ENCODE data around the gene JAK1. TPM values are rescaled to one million over a fixed set of nuclear protein-coding genes. Genes with fewer than 3 reads are reported as not detected.
"Not testable (repeated sequence)": the region's sequence is repeated elsewhere in the genome, so short reads cannot be mapped to it uniquely, and the experiment has no call there.

Gene JAK1
- polyA plus RNA-seq, 2 of the 4 experiments (the other 2 are of a cell fraction): 110 to 159 TPM

- CTCF ChIA-PET: interaction anchor here (1.0 to 1.2 kb wide), 2 partner anchors 18 to 20 kb away, joined by 3 to 5 read pairs; no protein-coding TSS in a partner anchor
- POLR2A ChIA-PET: interaction anchor here (0.5 to 1.6 kb wide), 6 partner anchors 10 to 257 kb away, joined by 3 to 7 read pairs (median 3); no protein-coding TSS in a partner anchor
- WGBS (ENCODE audit: missing lambda C conversion rate): 8% methylated on average over 25 of the region's 72 CpGs
- DNase-seq (ENCODE audit: low read depth in 1 of 2, low spot score in 1 of 2) (peak; percentile 62 to 63), ATAC-seq (peak; percentile 98 to 99), FAIRE-seq (no peak)
- TF ChIP-seq E2F6 (IDR thresholded peaks at IDR 0.05; ENCODE audit: borderline replicate concordance, low read depth): peak; percentile 82; the same call in 1 of the 2 replicates
- peak in 1 of 2 experiments; percentile 24; a peak in 1 of 5 replicates for TF ChIP-seq JUN (IDR thresholded peaks at IDR 0.05)
- peak; percentile 36 for TF ChIP-seq MAFK (IDR thresholded peaks at IDR 0.05; ENCODE audit: partially characterized antibody)
- no peak for TF ChIP-seq BHLHE40 (IDR thresholded peaks at IDR 0.05; ENCODE audit: low read depth, low read length)
- TF ChIP-seq TFCP2L1 (CRISPR knock-in tag; IDR thresholded peaks at IDR 0.05): no peak
- TF ChIP-seq RAD21 (conservative IDR thresholded peaks at IDR 0.05 in 1 of 2, IDR thresholded peaks at IDR 0.05 in 1 of 2): no peak; a peak in 1 of 5 replicates
- no peak for TF ChIP-seq HOXA7 (CRISPR knock-in tag; IDR thresholded peaks at IDR 0.05)
- 0 out of 2 replicates have a peak, but pooled peaks have one; percentile 15 for TF ChIP-seq NPAS2 (CRISPR knock-in tag; IDR thresholded peaks at IDR 0.05; ENCODE audit: borderline replicate concordance)
- TF ChIP-seq POLR2A (IDR thresholded peaks at IDR 0.05; ENCODE audit: low read length): peak; percentile 34
- TF ChIP-seq EHF (CRISPR knock-in tag; IDR thresholded peaks at IDR 0.05): no peak
- peak; percentile 64 to 87 for TF ChIP-seq CEBPB (IDR thresholded peaks at IDR 0.05)
- TF ChIP-seq EP300 (IDR thresholded peaks at IDR 0.05): no peak
- no peak for TF ChIP-seq FOSL2 (IDR thresholded peaks at IDR 0.05)
- peak; percentile 73 for TF ChIP-seq FOSL2 (CRISPR knock-in tag; IDR thresholded peaks at IDR 0.05)
- TF ChIP-seq MYC (IDR thresholded peaks at IDR 0.05; ENCODE audit: borderline replicate concordance, low read length): peak; percentile 54; the same call in 1 of the 2 replicates
- TF ChIP-seq HOXB13 (CRISPR knock-in tag; IDR thresholded peaks at IDR 0.05; ENCODE audit: low read depth): no peak
- peak; percentile 73 for TF ChIP-seq MAX (IDR thresholded peaks at IDR 0.05)
- peak overlapping the region; percentile 70 for H3K4me3 ChIP-seq
- peaks cover 5% of the 10 kb centered on the region; the same call in 1 of the 3 replicates for H3K9me3 ChIP-seq
- peak overlapping the region; percentile 96 to 99 for H3K27ac ChIP-seq
- H3K4me1 ChIP-seq: peaks cover 7% of the 10 kb centered on the region
- H3K4me2 ChIP-seq: peak overlapping the region; percentile 93
These were observed 36.4 kb upstream of the JAK1 start for GRCh38 chr1:65002508-65003315.

- no peak for TF ChIP-seq ZC3H11A (IDR thresholded peaks at IDR 0.05)
- no peak for TF ChIP-seq CBX2 (IDR thresholded peaks at IDR 0.05; ENCODE audit: borderline replicate concordance, low read depth)
- ChIA-PET POLR2A (interaction anchor here (0.5 to 1.6 kb wide), 3 partner anchors 10 to 36 kb away, joined by 3 to 7 read pairs (median 3); no protein-coding TSS in a partner anchor), CTCF (interaction anchor here (1.2 kb wide), 1 partner anchor 19 kb away, joined by 5 read pairs; no protein-coding TSS in a partner anchor)
- Histone ChIP-seq H3K4me1 (peaks cover 7% of the 10 kb centered on the region), H3K4me3 (peak overlapping the region; percentile 70), H3K9me3 (peaks cover 5% of the 10 kb centered on the region; the same call in 1 of the 3 replicates), H3K4me2 (peak overlapping the region; percentile 93), H3K27ac (peak overlapping the region; percentile 96 to 99)
- no peak for FAIRE-seq
- DNase-seq (ENCODE audit: low read depth in 1 of 2, low spot score in 1 of 2): no peak
- ATAC-seq: peak in 1 of 2 experiments; percentile 48; a peak in 4 of 6 replicates
- WGBS (ENCODE audit: missing lambda C conversion rate): 71% methylated on average over 10 of the region's 12 CpGs
These were observed 35.8 kb upstream of the JAK1 start for GRCh38 chr1:65002156-65002507.

GRCh38 chr1:65001231-65001792 is 35.0 kb upstream of the JAK1 start:
- Histone ChIP-seq H3K4me3 (no peak overlapping the region), H3K4me2 (no peak overlapping the region; the same call in 2 of the 3 replicates), H3K9me3 (peaks cover 5% of the 10 kb centered on the region; the same call in 1 of the 3 replicates), H3K4me1 (peaks cover 7% of the 10 kb centered on the region), H3K27ac (peak overlapping the region in 1 of 2 experiments; percentile 99; a peak in 2 of 6 replicates)
- ChIA-PET POLR2A (no interaction called here), CTCF (interaction anchor here (1.2 kb wide), 1 partner anchor 19 kb away, joined by 5 read pairs; no protein-coding TSS in a partner anchor)
- no peak for DNase-seq (ENCODE audit: low read depth in 1 of 2, low spot score in 1 of 2)
- ATAC-seq: no peak
- 91% methylated on average over 9 of the region's 18 CpGs for WGBS (ENCODE audit: missing lambda C conversion rate)
- no peak for FAIRE-seq
- no peak for TF ChIP-seq RARB (CRISPR knock-in tag; IDR thresholded peaks at IDR 0.05)
- TF ChIP-seq SMC3 (IDR thresholded peaks at IDR 0.05): no peak
- no peak for TF ChIP-seq HOXA7 (CRISPR knock-in tag; IDR thresholded peaks at IDR 0.05)
- no peak for TF ChIP-seq HOXB13 (CRISPR knock-in tag; IDR thresholded peaks at IDR 0.05; ENCODE audit: low read depth)
- TF ChIP-seq FOSB (CRISPR knock-in tag; IDR thresholded peaks at IDR 0.05): no peak
- no peak for TF ChIP-seq ZFP36 (IDR thresholded peaks at IDR 0.05; ENCODE audit: borderline replicate concordance, partially characterized antibody)
- TF ChIP-seq KDM1A (IDR thresholded peaks at IDR 0.05; ENCODE audit: low read depth): no peak
- TF ChIP-seq NFE2L2 (conservative IDR thresholded peaks at IDR 0.05; ENCODE audit: low read length): no peak
- TF ChIP-seq FOSL2 (IDR thresholded peaks at IDR 0.05): no peak
- TF ChIP-seq FOSL2 (CRISPR knock-in tag; IDR thresholded peaks at IDR 0.05): no peak
- TF ChIP-seq ATOH8 (CRISPR knock-in tag; IDR thresholded peaks at IDR 0.05; ENCODE audit: low read depth): no peak
- no peak for TF ChIP-seq ZSCAN20 (CRISPR knock-in tag; IDR thresholded peaks at IDR 0.05)
- TF ChIP-seq GATA3 (IDR thresholded peaks at IDR 0.05; ENCODE audit: borderline replicate concordance): no peak
- TF ChIP-seq MAFK (IDR thresholded peaks at IDR 0.05; ENCODE audit: partially characterized antibody): no peak
- TF ChIP-seq MAX (IDR thresholded peaks at IDR 0.05): no peak

- POLR2A ChIA-PET; FAIRE-seq; CTCF ChIA-PET; H3K9me3 ChIP-seq; H3K4me2 ChIP-seq; H3K4me3 ChIP-seq; ATAC-seq; DNase-seq (ENCODE audit: low read depth in 1 of 2, low spot score in 1 of 2); H3K27ac ChIP-seq: not testable (repeated sequence)
- 74% methylated on average over 4 of the region's 4 CpGs for WGBS (ENCODE audit: missing lambda C conversion rate)
- H3K4me1 ChIP-seq: peaks cover 12% of the 10 kb centered on the region
These were observed 32.1 kb upstream of the JAK1 start for GRCh38 chr1:64998425-64998948.
